GM19395 (cell line): ENCODE measurements around the gene TBC1D16.

Experiments
- ATAC-seq: cut with Tn5 transposase; IDR thresholded peaks from one replicate; pipeline ENCODE4 v1.9.1; 2021; ENCODE audit warnings: mild to moderate bottlenecking, moderate library complexity; ENCODE audit not compliant: unreplicated experiment

The TBC1D16 gene

DNA sequence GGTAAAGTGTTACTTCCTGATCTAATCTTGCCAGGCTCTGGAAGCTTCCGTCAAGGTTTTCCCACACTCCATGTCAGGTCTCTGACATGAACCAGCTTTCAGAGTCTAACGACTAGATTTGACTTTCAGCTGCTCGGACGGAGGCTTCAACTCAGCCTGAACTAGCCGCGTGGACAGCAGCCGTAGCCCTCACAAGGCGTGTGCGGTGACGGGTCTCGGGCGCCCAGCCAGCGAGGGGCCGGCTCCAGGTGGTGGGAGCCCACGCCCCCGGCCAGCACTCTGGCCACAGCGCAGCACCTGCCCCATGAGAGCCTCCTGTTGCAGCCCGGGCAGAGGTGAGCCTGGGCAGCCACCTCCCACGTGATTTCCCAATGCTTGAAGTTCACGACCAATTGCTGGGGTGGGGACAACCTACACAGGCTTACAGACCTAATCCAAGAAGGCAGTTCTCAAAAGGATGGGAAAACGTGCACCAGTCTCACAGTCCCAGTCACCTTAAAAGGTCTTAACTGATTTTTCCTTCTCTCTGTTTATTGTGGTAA, 45.5 kb downstream of the TBC1D16 start:
- ATAC-seq: no peak

DNA sequence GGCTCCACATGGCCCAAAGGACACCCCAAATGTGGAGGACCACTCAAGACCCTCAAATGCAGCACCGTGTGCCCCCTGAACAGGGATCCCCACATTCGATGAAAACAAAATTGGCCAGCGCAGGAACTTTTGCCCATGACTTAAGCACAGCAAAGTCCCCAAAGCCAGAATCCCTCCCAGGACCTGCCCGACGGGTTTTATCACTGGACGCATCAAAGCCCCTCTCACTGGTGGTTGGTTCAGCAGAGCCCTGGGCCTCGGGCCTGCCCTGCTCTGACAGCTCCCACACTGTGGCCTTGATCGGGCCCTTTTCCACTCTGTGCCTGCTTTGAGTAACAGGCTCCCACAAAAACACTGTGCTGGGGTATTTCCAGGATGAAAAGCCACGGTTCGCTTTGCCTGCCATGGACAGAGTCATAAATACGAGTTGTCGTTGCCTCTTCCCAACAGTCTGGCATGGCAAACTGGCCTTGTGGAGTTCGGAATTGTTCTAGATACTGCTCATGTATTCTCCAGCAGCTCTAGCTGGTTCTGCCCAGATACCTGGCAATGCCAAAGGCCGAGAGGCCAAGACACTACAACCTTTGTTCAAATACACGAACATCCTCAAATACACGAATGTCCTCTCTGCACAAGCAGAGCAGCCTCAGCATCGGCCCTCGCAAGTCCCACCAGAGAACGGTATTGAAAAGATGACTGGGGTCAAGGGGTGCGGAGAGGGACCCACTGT, 46.4 kb downstream of the TBC1D16 start:
- ATAC-seq: no peak

DNA sequence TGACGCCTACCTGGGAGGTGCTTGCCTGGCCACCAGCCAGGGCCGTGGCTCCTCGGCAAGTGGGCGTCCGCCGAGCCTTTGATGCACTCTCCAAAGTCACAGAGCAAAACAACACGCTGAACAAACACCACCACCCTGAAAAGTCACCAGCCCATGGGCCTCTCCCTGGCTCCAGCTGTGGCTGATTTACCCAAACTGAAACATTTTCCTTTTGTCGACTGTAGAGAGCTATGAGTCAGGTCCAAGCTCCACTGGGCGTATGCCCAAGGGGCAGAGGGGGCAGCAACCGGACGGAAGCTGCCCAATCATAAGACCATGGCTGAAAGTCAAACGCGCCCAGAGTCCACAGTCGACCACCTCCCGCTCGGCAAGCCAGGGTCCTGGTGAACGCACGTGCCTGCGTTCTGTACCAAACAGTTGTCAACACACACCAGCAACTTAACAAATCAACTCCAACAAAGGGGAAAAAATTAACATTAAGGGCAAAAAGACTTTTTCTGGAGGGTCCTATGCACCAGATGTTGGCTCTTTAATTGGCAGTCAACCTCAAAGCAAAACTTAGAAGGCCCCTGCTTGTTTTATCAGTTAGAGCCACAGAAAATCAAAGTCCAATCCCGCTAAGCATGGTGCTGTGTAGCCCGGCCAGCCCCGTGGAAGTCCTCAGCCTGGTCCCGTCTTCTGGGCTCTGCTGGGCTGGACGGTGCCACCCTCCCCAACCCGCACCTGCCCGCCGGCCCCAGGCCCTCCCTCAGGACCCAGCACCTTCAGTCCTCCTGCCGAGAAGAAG, 47.3 kb downstream of the TBC1D16 start:
- ATAC-seq: no peak

DNA sequence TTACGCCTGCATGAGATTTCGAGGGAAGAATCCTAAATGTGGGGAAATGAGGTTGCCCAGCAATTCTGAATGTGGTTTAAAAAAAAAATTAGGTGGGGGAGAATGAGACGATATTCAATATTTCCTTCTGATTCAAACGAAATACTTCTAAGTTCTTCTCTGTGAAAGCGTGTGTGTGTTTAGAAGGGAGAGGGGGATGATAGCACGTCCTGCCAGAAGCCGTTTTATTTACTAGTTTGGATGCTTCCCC, 47.8 kb downstream of the TBC1D16 start:
- no peak for ATAC-seq

DNA sequence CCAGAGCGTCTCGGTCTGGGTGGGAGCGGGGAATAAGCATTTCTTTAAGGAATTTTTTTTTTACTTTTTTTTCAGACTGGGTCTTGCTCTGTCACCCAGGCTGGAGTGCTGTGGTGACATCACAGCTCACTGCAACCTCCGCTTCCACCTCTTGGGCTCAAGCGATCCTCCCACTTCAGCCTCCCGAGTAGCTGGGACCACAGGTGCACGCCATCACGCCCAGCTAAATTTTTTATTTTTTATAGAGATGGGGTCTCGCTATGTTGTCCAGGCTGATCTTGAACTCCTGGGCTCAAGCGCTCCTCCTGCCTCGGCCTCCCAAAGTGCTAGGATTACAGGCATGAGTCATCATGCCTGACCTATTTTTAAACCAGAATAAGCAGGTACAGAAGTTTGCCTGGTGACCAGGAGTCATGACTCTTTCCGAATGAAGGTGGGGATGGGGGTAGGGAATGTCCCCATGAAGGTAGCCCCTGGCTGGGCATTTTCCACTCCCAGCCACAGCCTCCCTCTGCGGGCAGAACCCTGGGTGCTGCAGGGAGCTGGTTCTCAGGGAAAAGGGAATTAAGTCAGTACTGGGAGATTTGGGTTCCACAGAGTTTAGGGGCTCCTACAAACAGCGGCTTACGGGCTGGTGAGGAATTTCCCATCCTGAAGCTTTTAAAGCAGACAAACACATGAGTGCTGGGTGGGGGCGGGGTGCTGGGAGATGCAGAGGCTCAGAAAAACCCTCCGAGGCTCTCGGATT, 48.3 kb downstream of the TBC1D16 start:
- ATAC-seq: no peak

DNA sequence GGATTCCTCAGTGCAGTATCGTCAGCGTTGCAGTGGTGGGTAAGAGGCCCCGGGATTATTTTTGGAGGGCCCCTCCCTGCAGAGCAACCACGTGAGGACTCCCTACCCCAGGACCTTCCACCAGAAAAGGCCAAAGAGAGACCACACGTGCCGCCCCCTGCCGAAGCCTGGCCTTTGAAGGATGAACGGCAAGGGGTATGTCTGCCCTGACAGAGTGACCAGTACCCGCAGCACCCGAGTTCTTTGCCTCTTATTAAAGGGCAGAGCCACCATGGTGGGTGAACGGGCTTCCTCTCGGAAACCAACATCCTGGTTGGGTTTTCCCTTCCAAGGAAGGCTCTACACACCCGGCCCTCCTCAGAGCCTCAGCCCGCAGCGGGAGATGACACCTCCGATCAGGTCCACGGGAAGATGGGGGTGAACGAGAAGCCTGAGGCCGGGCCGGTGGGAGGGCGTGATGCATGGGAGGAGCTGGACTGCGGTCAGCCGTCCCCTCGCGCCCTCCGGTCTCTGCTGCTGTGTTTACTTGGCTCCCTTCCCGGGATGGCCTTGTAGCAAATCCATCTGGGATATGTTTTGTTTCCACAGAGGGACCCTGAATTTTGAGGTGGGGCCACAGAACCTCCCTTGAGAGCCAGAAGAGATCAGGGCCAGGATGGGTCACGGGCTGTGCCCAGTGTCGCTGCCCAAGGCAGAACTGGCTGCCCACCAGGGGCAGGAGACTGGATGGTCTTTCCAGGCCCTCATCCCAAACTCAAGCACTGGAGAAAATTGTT, 49.1 kb downstream of the TBC1D16 start:
- no peak for ATAC-seq

DNA sequence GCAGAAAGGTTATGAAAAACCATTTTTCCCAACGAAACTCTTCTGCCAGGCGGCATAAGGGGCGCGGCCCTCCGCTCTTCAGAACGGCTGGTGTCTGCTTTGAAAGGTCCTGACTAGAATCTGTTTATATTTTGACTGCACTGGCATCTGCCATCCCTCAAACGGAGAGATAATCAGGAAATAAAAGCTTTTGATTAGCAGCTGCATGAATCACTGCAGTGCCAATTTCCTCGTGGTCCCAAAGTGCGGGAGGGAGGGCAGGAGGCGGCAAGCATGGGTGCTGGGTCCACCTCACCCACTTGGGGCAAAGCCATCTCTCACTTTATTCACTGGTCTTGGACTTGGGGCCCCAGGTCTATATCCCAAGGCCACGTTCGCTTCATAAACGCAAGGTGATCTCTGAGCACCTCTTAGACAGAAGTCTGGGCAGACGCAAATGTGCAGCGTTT, 49.7 kb downstream of the TBC1D16 start:
- ATAC-seq: no peak

DNA sequence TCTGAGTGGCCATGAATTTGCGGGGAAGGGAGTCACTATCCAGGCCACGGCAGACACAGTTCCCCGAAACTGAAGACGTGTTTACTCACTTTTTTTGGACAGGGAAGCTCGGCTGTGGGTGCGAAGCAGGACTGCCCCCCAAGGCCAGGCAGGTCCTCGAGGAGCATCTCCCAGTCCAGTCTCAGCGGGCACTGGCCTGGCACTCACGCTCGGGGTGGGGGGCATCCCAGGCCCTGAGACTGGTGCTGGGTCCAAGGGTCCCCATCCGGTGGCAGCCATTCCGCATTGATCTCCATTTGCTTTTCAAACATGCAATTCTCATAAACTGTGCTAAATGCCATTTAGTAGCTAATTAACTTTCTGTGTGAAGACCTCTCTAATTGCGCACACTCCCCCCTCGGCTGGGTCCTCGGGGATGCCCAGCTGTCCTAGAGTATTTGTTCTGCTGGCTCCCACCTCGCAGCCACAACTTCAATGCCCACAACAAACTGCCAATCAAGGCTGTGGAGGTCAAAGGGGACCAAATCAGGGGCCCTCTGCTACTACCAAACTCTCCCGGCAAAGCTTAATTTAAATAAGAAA, 50.2 kb downstream of the TBC1D16 start:
- no peak for ATAC-seq

DNA sequence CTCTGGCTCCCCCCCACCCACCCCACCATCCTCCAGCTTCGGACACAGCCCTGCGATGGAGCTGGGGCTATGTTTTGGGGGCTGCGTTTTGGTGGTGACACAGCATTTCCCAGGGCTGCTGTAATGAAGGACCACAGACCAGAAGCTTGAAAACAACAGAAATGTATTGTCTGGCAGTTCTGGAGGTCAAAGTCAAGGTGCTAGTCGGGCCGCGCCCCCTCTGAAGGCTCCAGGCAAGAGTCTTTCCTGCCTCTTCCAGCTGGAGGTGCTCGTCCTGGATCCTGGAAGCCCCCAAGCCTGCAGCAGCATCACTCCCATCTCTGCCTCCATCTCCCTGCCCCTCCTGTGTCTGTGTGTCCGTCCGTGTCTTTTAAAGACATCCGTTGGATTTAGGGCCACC, 50.8 kb downstream of the TBC1D16 start:
- no peak for ATAC-seq

DNA sequence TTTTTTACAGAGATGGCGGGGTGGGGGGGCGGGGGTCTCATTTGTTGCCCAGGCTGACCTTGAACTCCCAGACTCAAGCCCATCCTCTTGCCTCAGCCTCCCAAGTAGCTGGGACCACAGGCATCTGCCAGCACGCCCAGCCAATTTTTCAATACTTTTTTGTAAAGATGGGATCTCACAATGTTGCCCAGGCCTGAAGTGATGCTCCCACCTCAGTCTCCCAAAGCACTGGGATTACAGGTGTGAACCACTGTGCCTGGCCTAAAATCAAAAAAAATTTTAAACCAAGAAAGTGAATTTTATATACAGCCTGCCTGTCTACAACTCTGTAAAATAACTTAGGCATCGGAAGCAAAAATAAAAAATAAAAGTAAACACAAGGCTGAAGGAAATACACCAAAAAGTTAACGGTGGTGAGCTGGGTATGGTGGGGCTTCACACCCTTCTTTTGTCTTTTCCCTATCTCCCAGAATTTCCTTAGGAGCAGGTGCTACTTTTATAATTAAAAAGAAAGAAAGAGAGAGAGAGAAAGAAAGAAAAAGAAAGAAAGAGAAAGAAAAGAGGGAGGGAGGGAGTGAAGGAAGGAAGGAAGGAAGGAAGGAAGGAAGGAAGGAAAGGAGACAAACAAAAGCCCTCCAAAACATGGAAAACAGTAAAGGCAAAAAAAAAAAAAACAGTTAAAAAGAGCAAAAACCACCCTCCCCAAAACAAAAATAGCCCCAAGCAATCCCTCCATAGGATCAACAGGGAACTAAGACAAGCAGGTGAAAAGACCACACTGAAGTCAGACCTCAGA, 51.4 kb downstream of the TBC1D16 start:
- ATAC-seq: no peak

DNA sequence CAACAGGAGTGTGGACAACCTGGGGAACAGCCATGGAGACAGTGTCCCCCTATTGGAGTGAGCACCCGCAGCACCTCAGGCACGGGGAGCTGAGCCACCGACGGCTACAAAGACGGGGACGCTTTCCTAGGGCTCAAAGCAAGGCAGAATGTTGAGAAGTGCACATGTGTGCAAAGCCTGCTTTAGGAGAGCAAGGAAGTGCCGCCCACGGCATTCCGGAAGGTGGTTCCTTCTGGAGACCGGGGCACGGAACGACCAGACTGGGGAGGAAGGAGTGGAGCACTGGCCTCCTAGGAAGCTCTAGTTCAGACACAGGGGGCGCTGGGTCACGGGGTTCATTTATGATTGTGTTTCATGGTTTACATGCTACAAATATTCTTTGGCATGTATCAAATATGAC, 52.2 kb downstream of the TBC1D16 start:
- no peak for ATAC-seq

DNA sequence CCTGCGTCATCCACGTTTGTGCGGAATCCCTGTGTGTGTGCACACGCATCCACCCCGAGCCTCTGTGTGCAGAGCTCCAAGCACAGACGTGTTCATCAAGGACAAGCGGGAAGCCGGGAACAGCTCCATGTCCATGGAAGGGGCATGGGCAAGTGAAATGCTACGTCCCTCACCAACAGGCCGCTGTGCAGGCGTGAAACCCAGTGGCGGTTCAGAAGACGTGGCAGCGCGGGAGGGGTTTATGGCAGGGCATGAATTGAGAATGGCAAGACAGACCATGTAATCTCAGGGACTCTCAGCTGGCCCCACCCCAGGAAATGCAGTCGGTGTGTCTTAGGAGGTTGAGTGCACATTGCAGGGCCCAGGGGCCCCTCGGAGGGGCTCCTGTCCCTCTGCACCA, 52.7 kb downstream of the TBC1D16 start:
- ATAC-seq: no peak

DNA sequence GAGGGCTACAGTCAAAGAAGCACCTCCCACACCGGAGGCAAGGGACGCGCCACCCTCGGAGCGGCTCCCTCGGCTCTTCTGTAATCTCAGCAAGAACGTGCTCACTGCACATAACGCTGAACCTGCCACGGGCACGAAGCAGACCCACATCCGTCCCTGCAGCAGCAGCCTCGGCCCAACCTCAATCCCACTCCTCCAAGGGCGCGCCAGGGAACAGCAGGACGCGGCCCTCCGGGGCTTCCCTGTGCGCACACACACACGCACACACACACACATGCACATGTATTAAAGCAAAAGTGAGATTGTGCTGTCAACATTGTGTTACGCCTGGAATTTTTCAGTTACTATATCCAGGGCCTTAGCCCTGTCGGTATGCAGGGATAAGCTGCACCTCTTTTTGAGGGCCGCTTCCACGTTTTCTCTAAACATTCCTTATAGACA, 54.0 kb downstream of the TBC1D16 start:
- no peak for ATAC-seq

DNA sequence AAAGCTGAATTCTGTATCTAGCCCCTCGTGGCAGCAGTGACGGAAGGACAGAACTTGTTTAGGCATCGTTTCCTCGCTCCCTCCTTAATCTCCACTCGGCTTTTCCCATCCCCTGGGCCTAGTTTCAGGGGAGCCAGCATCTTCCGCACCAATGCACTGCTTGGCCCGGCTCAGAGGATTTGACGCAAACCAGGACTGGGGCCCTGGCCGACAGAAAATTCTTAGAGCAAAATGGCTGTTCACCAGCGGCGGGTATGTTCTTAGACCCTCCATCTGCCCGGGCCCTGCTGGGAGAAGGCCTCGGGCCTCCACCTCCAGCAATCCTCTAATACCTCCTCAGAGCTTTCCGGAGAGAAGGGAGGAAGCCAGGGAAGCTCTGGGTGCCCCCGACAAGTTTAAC, 54.6 kb downstream of the TBC1D16 start:
- ATAC-seq: no peak

DNA sequence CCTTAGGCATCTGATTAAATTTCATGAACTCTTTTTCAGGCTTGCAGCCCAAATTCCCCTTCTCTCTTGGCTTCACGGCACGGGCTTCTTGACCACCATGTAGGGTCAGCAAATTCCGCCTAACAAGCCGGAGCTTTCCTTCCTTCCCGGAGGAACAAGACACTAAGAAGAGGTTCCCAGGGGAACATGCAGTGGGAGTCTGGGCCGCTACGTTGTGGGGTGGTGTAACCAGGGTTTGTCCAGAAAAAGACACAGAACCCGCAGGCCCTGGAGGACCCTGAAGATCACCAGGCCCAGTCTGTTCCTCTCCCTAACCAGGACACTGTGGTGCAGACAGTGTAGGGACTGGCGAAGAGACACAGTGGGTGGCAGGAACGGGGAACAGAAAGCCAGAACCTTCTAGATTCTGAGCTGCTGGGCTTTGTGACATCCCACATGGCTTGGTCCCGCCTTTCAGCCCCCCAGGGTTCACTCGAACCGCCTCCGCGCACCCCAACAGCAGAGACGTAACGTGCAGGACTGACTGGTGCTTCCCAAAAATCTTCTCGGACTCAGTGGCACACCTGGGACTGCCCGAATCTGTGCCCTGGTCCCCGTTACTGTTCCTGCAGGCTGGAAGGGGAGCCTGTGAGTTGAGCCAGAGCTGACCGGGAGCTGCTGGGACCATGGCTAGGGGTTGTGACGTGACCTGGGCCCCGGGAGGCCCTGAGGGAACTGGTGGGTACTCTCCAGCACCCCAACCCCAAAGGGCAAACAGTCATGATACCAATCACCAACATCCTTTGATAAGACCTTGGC, 55.2 kb downstream of the TBC1D16 start:
- ATAC-seq: no peak

DNA sequence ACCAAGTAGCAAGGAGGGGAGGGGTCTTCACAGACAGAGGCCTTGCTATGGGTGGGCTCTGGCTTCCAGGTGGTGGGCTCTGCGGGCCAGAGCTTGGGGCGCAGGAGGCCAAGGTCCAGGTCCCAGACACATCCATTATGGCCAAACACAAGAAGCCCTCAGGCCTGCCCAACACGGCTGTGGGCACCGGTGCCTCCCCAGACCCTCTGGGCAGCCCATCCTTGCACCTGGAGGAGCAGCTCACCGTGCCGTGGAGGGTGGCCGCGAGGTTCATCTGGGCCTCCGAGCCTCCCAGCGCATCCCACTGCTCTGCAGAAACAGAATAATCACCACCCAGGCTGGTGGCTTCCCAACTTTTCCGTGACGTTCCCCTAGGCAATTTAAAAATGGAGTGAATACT, 55.9 kb downstream of the TBC1D16 start:
- no peak for ATAC-seq

DNA sequence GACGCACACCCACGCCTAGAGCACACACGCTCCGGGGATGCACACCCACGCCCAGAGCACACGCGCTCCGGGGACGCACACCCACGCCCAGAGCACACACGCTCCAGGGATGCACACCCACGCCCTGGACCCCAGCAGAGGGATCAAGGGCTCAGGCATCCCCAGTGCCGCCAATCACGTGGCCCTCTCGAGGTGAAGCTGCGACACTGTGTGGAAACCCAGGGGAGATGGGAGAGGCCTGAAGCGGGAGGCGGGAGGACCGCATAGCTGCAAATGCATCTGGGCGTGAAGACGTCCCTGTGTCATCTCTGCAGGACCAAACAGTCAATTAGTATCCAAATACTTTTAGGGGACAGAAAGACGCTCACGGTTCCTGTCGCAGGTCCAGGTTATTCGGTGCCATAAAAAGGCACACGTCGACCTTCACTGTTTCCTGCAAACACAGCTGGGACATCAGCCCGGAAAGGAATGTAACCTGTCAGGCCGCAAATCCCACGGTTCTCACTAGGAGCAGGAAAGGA, 56.4 kb downstream of the TBC1D16 start:
- ATAC-seq: no peak

DNA sequence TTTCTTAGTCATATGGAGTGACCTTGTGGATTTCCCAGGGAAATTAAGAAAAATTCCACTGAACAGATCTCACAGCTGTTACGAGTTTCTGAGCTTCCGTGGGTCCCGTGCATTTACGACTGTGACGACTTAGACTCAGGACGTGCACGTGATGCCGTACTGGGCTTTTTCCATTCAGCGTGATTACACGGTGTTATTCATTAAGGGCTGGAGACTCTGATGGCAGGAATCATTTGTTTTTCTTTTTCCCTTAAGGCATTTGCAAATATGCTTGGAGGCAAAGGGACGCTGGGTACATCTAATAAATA, 57.2 kb downstream of the TBC1D16 start:
- no peak for ATAC-seq
